Activated CD8-positive, alpha-beta memory T cell treated with anti-CD3 and anti-CD28 coated beads for 36 hours (primary cell): ENCODE measurements around the gene LPIN2. TPM values are rescaled to one million over a fixed set of nuclear protein-coding genes. Genes with fewer than 3 reads are reported as not detected.
"Not testable (repeated sequence)": the region's sequence is repeated elsewhere in the genome, so short reads cannot be mapped to it uniquely, and the experiment has no call there.

Source experiments
- CTCF ChIA-PET: fragments of 350-600 bp; sonication (Branson Sonifier 250); formaldehyde crosslinking; loops from one replicate; lab custom pipeline; 2021; ENCODE audit warnings: antibody characterized with exemption; lab: Charles Lee
- POLR2A ChIA-PET: fragments of 350-600 bp; sonication (Branson Sonifier 250); formaldehyde crosslinking; loops from one replicate; lab custom pipeline; 2021; ENCODE audit warnings: antibody characterized with exemption; lab: Charles Lee
- total RNA-seq, 2 experiments: library from RNA; stranded (reverse); gene quantifications; one replicate each; pipeline ENCODE4 v1.2.3, GENCODE V29; 2021

The LPIN2 gene
- total RNA-seq, result 10 to 100 TPM; 72.6 to 77.4 TPM

GRCh38 chr18:3013024-3013804, at the start of gene LPIN2:
LPIN2 (minus strand) TSS chr18:3013144; CDS start chr18:2960840, 52,304 bp downstream.
- POLR2A ChIA-PET, result interaction anchor here (0.5 to 1.2 kb wide), 2 partner anchors 15 to 31 kb away, joined by 3 read pairs; no protein-coding TSS in a partner anchor
- CTCF ChIA-PET, result no interaction called here

- ChIA-PET CTCF (interaction anchor here (0.9 to 3.7 kb wide), 20 partner anchors 11 to 184 kb away, joined by 3 to 40 read pairs (median 4); no protein-coding TSS in a partner anchor), POLR2A (interaction anchor here (1.0 to 2.1 kb wide), 3 partner anchors 50 to 68 kb away, joined by 3 to 10 read pairs (median 8); no protein-coding TSS in a partner anchor)
Measured at GRCh38 chr18:3061581-3062312, 48.8 kb upstream of the LPIN2 start.

GRCh38 chr18:3060667-3061580, 48.0 kb upstream of the LPIN2 start:
- POLR2A ChIA-PET, result interaction anchor here (0.6 to 2.1 kb wide), 5 partner anchors 50 to 168 kb away, joined by 3 to 10 read pairs (median 5); no protein-coding TSS in a partner anchor
- CTCF ChIA-PET, result interaction anchor here (0.8 to 3.7 kb wide), 12 partner anchors 13 to 186 kb away, joined by 3 to 40 read pairs (median 4); no protein-coding TSS in a partner anchor

DNA sequence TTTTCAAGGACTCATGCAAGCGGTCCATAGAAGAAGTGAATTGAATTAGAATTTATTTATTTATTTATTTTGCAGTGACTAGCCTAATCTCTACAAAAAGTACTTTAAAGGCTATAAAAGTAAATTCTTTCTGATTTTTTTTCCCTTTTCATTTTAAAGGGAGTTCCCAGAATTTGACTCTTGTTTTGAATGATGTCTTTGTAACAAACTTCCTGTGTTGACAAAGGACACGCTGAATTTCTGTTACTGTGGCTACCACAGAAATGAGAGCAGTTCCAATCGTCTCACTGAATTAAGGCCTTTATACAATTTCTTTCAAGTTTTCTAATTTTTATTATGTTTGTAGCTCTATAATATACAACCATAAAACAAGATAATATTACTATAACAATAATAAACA, 46.3 kb upstream of the LPIN2 start:
- POLR2A ChIA-PET, result interaction anchor here (1.1 kb wide), 1 partner anchor 65 kb away, joined by 3 read pairs; no protein-coding TSS in a partner anchor
- CTCF ChIA-PET, result interaction anchor here (0.6 to 1.4 kb wide), 2 partner anchors 187 to 322 kb away, joined by 5 to 6 read pairs; no protein-coding TSS in a partner anchor

- ChIA-PET CTCF (interaction anchor here (0.5 kb wide), 1 partner anchor 250 kb away, joined by 3 read pairs; no protein-coding TSS in a partner anchor), POLR2A (no interaction called here)
Measured at GRCh38 chr18:3058328-3059191, 45.6 kb upstream of the LPIN2 start.

DNA sequence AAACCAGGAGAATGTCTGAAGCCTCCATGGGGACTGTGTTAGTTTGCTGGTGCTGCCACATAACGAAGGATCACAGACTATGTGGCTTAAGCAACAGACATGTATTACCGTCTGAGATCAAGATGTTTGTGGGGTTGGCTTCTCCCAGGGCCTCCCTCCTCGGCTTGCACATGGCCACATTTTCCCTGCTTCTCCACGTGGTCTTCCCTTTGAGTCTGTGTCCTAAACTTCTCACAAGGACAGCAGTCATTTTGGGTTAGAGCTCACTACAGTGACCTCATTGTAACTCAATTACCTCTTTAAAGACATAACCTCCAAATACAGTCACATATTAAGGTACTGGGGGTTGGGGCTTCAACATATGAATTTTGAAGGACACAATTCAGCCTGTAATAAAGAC, 44.6 kb upstream of the LPIN2 start:
- POLR2A ChIA-PET, result no interaction called here
- CTCF ChIA-PET, result no interaction called here

DNA sequence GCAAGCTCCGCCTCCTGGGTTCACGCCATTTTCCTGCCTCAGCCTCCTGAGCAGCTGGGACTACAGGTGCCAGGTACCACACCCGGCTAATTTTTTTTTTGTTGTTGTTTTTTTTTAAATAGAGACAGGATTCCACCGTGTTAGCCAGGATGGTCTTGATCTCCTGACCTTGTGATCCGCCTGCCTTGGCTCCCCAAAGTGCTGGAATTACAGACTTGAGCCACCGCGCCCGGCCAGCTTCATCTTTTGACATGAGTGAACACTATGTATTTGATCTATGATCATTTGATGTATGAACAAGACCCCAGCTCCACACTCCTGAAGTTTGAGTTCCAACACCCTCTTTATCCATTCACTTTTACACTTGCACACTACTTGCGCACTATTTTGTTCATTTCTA, 43.4 kb upstream of the LPIN2 start:
- CTCF ChIA-PET, result interaction anchor here (1.3 to 2.1 kb wide), 3 partner anchors 19 to 73 kb away, joined by 3 to 5 read pairs (median 4); no protein-coding TSS in a partner anchor
- POLR2A ChIA-PET, result no interaction called here

DNA sequence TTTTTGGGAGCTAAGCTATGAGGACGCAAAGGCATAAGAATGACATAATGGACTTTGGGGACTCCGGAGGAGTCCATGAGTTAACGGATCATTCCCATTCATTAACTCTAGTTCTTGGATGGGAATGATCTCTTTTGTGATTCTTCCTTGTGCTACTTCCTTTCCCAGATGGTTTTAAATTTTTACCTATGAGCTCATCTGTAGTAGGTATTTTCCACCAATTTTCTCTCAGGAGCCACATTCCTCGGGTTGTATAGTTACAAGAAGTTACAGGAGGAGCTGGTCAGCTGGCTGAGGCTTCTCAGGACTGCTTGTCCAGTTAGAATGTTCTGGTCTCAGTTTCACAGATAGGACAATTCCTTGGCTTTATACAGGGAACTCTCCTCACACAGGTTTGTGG, 42.9 kb upstream of the LPIN2 start:
- ChIA-PET POLR2A (no interaction called here), CTCF (interaction anchor here (1.3 to 2.1 kb wide), 3 partner anchors 19 to 74 kb away, joined by 3 to 5 read pairs (median 4); no protein-coding TSS in a partner anchor)

DNA sequence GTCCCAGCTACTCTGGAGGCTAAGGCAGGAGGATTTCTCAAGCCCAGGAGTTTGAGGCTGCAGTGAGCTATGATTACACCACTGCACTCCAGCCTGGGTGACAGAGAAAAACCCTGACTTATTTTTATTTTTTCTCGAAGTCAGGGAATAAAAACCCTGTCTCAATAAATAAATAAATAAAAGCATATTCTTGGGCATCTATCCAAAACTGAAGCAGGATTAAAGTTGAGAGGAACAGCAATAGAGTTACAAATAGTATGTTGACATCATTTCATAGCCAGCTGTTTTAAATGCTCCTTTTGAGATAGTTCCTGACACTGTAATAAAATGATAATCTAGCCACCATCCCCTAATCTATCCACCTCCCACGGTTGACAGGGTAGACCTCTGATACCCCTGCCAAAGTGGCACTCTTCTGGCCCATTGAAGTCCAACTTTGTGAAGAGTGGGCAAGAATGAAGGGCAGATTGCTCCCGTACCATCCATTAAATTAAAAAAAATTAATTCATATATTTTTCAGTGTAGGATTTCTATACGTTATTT, 42.3 kb upstream of the LPIN2 start:
- POLR2A ChIA-PET, result no interaction called here
- CTCF ChIA-PET, result interaction anchor here (1.1 to 2.1 kb wide), 4 partner anchors 8 to 74 kb away, joined by 3 to 5 read pairs (median 4); no protein-coding TSS in a partner anchor

- CTCF ChIA-PET, result interaction anchor here (1.1 to 2.1 kb wide), 2 partner anchors 8 to 57 kb away, joined by 3 to 5 read pairs; no protein-coding TSS in a partner anchor
- POLR2A ChIA-PET, result no interaction called here
Measured at GRCh38 chr18:3054780-3055179, 41.8 kb upstream of the LPIN2 start.

DNA sequence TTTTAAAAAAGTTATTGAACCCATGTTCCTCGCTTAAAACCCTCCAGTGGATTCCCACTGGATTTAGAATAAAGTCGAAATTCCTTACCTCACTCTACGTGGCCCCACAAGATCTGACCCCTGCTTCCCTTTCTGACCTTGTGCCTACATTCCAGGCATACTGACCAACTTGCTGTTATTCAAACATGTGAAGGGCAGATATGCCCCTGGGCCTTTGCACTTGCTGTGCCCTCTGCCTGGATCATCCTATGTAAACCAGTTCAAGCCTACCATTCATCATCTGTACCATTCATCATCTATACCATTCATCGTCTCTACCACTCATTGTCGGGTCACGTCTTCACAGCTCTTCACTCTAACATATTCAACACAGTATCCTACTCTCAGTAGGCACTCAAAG, 41.3 kb upstream of the LPIN2 start:
- ChIA-PET POLR2A (no interaction called here), CTCF (interaction anchor here (1.1 kb wide), 1 partner anchor 9 kb away, joined by 3 read pairs; no protein-coding TSS in a partner anchor)

DNA sequence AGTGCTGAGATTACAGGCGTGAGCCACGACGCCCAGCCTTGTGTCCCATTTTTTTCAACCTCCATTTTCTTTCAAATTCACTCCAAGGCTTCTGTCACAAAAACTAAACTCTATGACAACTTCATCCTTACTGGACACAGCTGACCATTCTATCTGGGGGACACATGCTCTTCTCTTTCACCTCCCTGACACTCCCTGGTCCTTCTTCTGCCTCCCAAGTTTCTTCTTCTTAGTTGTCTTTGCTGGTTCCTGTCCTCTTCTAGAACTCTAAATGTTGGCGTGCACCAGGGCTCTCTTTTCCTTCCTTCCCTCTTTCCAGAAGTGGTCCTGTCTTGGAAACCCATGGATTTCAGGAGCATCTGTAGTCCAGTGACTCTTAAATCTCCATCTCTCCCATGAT, 40.1 kb upstream of the LPIN2 start:
- ChIA-PET POLR2A (no interaction called here), CTCF (no interaction called here)

- CTCF ChIA-PET, result interaction anchor here (0.6 kb wide), 1 partner anchor 115 kb away, joined by 4 read pairs; no protein-coding TSS in a partner anchor
- POLR2A ChIA-PET, result no interaction called here
Measured at GRCh38 chr18:3052411-3052758, 39.4 kb upstream of the LPIN2 start.

GRCh38 chr18:3051718-3052410, 38.9 kb upstream of the LPIN2 start:
- CTCF ChIA-PET, result interaction anchor here (0.6 kb wide), 1 partner anchor 114 kb away, joined by 4 read pairs; no protein-coding TSS in a partner anchor
- POLR2A ChIA-PET, result no interaction called here

GRCh38 chr18:3049897-3050454, 37.0 kb upstream of the LPIN2 start:
- CTCF ChIA-PET, POLR2A ChIA-PET: not testable (repeated sequence)

GRCh38 chr18:3048820-3049349, 35.9 kb upstream of the LPIN2 start:
- CTCF ChIA-PET, result interaction anchor here (1.0 to 3.8 kb wide), 2 partner anchors 14 to 52 kb away, joined by 3 to 14 read pairs; no protein-coding TSS in a partner anchor
- POLR2A ChIA-PET, result no interaction called here
